Stomach (tissue), 4 donors: ENCODE measurements around the gene SLC22A14.

Experiments
- POLR2A ChIP-seq, 4 donors: fragments of 450-650 bp; IDR thresholded peaks; one replicate each; pipeline ENCODE4 v1.6.1; 2016; ENCODE audit warnings: antibody characterized with exemption in 4 of 4, control low read depth in 2 of 4, mild to moderate bottlenecking in 1 of 4, moderate library complexity in 1 of 4
- TF ChIP-seq, protein P1 (sequence below), 7 experiments: fragments of 450-650 bp in 4 of 7; fragments of 200-600 bp in 3 of 7; sonication (generic) in 3 of 7; IDR thresholded peaks; one replicate each; pipeline ENCODE4 v1.5.1; 2016 to 2019; ENCODE audit warnings: antibody characterized with exemption in 7 of 7, control low read depth in 2 of 7, mild to moderate bottlenecking in 1 of 7

DNA sequence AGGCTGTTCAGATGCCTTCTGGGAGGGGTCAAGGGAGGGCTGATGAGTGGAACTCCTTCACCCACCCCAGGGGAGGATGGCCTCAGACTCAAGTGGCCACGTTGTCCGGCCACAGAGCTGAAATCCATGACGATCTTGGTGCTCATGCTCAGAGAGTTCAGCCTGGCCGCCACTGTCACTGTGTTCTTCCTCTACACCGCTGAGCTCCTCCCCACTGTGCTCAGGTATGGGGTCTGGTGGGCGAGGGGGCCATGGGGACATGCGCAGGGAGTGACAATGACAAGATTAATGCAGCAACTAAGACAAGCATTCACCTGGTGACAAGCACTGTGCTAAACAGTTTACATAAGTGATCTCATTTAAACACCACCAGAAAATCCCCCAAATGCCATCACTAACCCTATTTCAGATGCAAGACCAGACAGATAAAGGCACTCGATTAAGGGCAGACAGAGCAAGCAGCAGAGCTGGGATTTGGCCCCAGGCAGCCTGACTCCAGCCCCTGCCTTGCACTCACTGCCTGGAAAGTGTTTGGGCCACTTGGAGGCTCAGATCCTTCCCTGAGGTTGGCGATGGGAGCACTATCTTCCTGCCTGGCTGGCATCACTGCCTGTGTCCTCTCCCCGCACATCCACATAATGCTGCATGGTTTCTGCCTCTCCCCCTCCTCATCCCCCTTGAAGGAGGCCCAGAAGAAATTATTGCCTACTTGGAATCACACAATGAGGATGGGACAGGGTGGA lies 33.6 kb downstream of the SLC22A14 start:
- TF ChIP-seq, protein P1, sequence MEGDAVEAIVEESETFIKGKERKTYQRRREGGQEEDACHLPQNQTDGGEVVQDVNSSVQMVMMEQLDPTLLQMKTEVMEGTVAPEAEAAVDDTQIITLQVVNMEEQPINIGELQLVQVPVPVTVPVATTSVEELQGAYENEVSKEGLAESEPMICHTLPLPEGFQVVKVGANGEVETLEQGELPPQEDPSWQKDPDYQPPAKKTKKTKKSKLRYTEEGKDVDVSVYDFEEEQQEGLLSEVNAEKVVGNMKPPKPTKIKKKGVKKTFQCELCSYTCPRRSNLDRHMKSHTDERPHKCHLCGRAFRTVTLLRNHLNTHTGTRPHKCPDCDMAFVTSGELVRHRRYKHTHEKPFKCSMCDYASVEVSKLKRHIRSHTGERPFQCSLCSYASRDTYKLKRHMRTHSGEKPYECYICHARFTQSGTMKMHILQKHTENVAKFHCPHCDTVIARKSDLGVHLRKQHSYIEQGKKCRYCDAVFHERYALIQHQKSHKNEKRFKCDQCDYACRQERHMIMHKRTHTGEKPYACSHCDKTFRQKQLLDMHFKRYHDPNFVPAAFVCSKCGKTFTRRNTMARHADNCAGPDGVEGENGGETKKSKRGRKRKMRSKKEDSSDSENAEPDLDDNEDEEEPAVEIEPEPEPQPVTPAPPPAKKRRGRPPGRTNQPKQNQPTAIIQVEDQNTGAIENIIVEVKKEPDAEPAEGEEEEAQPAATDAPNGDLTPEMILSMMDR (IDR thresholded peaks at IDR 0.05) = no peak
- TF ChIP-seq POLR2A (IDR thresholded peaks at IDR 0.05) = no peak
